OCI-LY7 (cell line): ENCODE data around the gene MAP1B. TPM values are rescaled to one million over a fixed set of nuclear protein-coding genes. Genes with fewer than 3 reads are reported as not detected.

Experiments used
- BruUV-seq: library from RNA; stranded (reverse); fragments of 400-500 nt; replicated peaks from 2 replicates; lab custom pipeline; 2021; lab: Mats Ljungman, UMichigan
- CTCF ChIA-PET: fragments of 300-600 bp; sonication (Branson Sonifier 250); formaldehyde crosslinking; loops from one replicate; lab custom pipeline; 2022; ENCODE audit warnings: antibody characterized with exemption; ENCODE audit not compliant: unreplicated experiment; lab: Charles Lee
- POLR2A ChIA-PET: fragments of 300-600 bp; sonication (Branson Sonifier 250); formaldehyde crosslinking; loops from one replicate; lab custom pipeline; 2022; ENCODE audit warnings: antibody characterized with exemption; lab: Charles Lee
- DNase-seq: peaks from one replicate; pipeline ENCODE4 v3.0.0-alpha.2; 2015; ENCODE audit warnings: low spot score
- H2AFZ ChIP-seq: fragments of 200-600 bp; sonication (generic), shearing (Covaris generic); 2 replicates; pipeline ENCODE4 v1.6.1; 2014; ENCODE audit warnings: mild to moderate bottlenecking, antibody characterized with exemption, low read length, moderate library complexity
- H3K27ac ChIP-seq: fragments of 200-600 bp; sonication (generic); 2 replicates; pipeline ENCODE4 v1.5.1; 2014; ENCODE audit warnings: mixed run types, low read depth, mild to moderate bottlenecking, moderate library complexity, low read length, inconsistent platforms; ENCODE audit not compliant: poor library complexity, severe bottlenecking
- H3K36me3 ChIP-seq: fragments of 200-600 bp; sonication (generic); 2 replicates; pipeline ENCODE4 v1.6.1; 2014; ENCODE audit warnings: mild to moderate bottlenecking, antibody characterized with exemption, low read length, moderate library complexity, mixed read lengths; ENCODE audit not compliant: insufficient read depth
- H3K4me1 ChIP-seq: fragments of 200-600 bp; sonication (generic); 2 replicates; pipeline ENCODE4 v1.5.1; 2014; ENCODE audit warnings: mild to moderate bottlenecking, low read length; ENCODE audit not compliant: insufficient read depth, poor library complexity, severe bottlenecking
- H3K4me2 ChIP-seq: fragments of 200-600 bp; sonication (generic); 2 replicates; pipeline ENCODE4 v1.6.1; 2014; ENCODE audit warnings: mild to moderate bottlenecking, low read length
- H3K4me3 ChIP-seq: fragments of 200-600 bp; sonication (generic); 2 replicates; pipeline ENCODE4 v1.5.1; 2014; ENCODE audit warnings: mild to moderate bottlenecking, low read depth, low read length; ENCODE audit not compliant: poor library complexity, severe bottlenecking
- H3K79me2 ChIP-seq: fragments of 200-600 bp; sonication (generic); 2 replicates; pipeline ENCODE4 v1.6.1; 2016; ENCODE audit warnings: low read depth, mild to moderate bottlenecking, low read length, moderate library complexity, mixed read lengths; ENCODE audit not compliant: insufficient read depth
- H3K9me2 ChIP-seq: fragments of 200-600 bp; sonication (generic); 2 replicates; pipeline ENCODE4 v1.6.1; 2016; ENCODE audit warnings: mild to moderate bottlenecking, low read length, mixed read lengths; ENCODE audit not compliant: insufficient read depth
- H3K9me3 ChIP-seq: fragments of 200-600 bp; sonication (generic); 2 replicates; pipeline ENCODE4 v1.6.1; 2014; ENCODE audit warnings: mild to moderate bottlenecking, mixed run types, low read length, mixed read lengths
- H4K20me1 ChIP-seq: fragments of 200-600 bp; sonication (generic); 2 replicates; pipeline ENCODE4 v1.6.1; 2014; ENCODE audit warnings: mild to moderate bottlenecking, antibody characterized with exemption, low read length, moderate library complexity, mixed read lengths; ENCODE audit not compliant: insufficient read depth
- CTCF ChIP-seq: fragments of 200-600 bp; sonication (generic); conservative IDR thresholded peaks from 2 replicates; pipeline ENCODE4 v1.5.1; 2014; ENCODE audit warnings: mild to moderate bottlenecking, antibody characterized with exemption, low read length, moderate library complexity, mixed read lengths
- EZH2phosphoT487 ChIP-seq: fragments of 200-600 bp; sonication (generic); IDR thresholded peaks from 2 replicates; pipeline ENCODE4 v1.6.1; 2018; ENCODE audit warnings: low read depth, borderline replicate concordance, mild to moderate bottlenecking, mixed run types, antibody characterized with exemption, low read length, moderate library complexity, mixed read lengths
- intact Hi-C: fragments of 100-400 bp; cut with micrococcal nuclease; formaldehyde crosslinking; loops from one replicate; pipeline ENCODE4 v1.10.0; 2022; ENCODE audit not compliant: unreplicated experiment
- total RNA-seq, 2 experiments: library from RNA; depleted of rRNA in 1 of 2; stranded (reverse); fragments of >200 nt in 1 of 2; shearing (Covaris generic) in 1 of 2; gene quantifications; 2 replicates each; pipeline ENCODE4 v1.2.3, GENCODE V29; 2014 to 2022

Gene MAP1B
- total RNA-seq, 2 experiments from 2014 or later: not detected

DNA sequence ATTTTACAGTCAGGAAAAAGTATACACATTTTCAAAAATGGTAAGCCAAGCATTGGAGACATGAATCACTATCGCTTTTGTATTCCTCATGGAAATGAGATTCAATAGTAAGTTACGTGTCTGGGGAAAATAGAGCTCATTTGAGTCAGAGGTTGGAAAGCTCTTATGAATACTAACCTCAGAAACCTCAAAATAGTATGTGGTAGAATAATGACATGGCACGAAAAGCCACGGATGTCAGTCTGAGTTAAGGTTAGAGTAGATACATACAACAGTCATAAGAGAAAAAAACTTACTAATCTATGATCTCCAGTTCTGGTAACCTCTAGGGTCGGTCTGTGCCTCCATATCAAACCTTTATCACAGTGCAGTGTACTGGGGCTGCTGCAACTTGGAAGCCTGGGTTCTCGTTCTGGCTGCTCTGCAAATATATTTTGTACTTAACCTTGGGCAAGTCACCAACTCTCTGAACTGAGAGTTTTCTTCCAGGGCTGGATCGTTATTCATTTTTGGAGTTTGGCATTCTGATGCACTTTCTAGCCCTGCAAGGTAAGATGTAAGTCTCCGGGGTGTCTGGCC lies 31.8 kb downstream of the MAP1B start:
- no peaks in the 10 kb centered on the region for H4K20me1 ChIP-seq
- ChIA-PET CTCF (interaction anchor here (1.0 kb wide), 1 partner anchor 169 kb away, joined by 3 read pairs; no protein-coding TSS in a partner anchor), POLR2A (no interaction called here)
- TF ChIP-seq EZH2phosphoT487 (no peak), CTCF (no peak)
- no peaks in the 10 kb centered on the region for H3K36me3 ChIP-seq
- H3K4me2 ChIP-seq: no peak overlapping the region
- H3K79me2 ChIP-seq: no peaks in the 10 kb centered on the region
- BruUV-seq: no TSS peak
- H2AFZ ChIP-seq: no peak overlapping the region
- intact Hi-C loops: no loop called here
- H3K4me1 ChIP-seq: no peaks in the 10 kb centered on the region
- no peak for DNase-seq
- H3K27ac ChIP-seq: no peak overlapping the region
- H3K9me2 ChIP-seq: no peaks in the 10 kb centered on the region
- H3K9me3 ChIP-seq: no peaks in the 10 kb centered on the region
- H3K4me3 ChIP-seq: no peak overlapping the region

DNA sequence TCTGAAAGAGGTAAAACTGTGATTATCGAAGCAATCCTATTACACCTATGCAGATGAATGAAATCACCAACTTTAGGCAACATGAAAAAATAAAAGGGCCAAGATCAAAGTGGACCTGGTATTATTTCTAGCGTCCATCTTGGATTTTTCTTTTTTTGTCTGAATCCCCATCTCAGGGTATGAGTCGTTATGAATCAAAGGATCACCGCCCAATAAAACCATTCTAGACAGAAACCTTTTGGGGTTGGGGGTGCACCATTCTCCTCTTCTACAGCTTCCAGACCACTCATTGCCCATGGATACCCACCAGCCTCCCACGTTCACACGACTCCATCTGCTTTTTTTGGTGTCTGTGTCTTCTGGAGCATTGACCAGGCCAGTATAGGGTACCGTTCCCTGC lies 33.4 kb downstream of the MAP1B start:
- H2AFZ ChIP-seq: no peak overlapping the region
- POLR2A ChIA-PET: no interaction called here
- no peak for DNase-seq
- H3K4me1 ChIP-seq: no peaks in the 10 kb centered on the region
- no TSS peak for BruUV-seq
- intact Hi-C loops: no loop called here
- no peak overlapping the region for H3K4me2 ChIP-seq
- no peaks in the 10 kb centered on the region for H3K36me3 ChIP-seq
- no peak overlapping the region for H3K27ac ChIP-seq
- CTCF ChIA-PET: no interaction called here
- TF ChIP-seq CTCF: no peak
- no peak for TF ChIP-seq EZH2phosphoT487
- no peaks in the 10 kb centered on the region for H3K9me3 ChIP-seq
- no peaks in the 10 kb centered on the region for H4K20me1 ChIP-seq
- no peaks in the 10 kb centered on the region for H3K9me2 ChIP-seq
- H3K79me2 ChIP-seq: no peaks in the 10 kb centered on the region
- H3K4me3 ChIP-seq: no peak overlapping the region
